GM23248 (cell line): ENCODE results near the gene FAM241B. TPM values are rescaled to one million over a fixed set of nuclear protein-coding genes. Genes with fewer than 3 reads are reported as not detected.

Experiments used
- DNase-seq: peaks from one replicate; pipeline ENCODE4 v3.0.0-alpha.2; 2015
- H2AFZ ChIP-seq: fragments of 200-600 bp; sonication (generic); 2 replicates; pipeline ENCODE4 v1.6.1; 2016; ENCODE audit warnings: antibody characterized with exemption
- H3F3A ChIP-seq: fragments of 200-600 bp; sonication (generic); 2 replicates; pipeline ENCODE4 v1.6.1; 2016; ENCODE audit warnings: mild to moderate bottlenecking, antibody characterized with exemption, mixed run types; ENCODE audit not compliant: insufficient read depth
- H3K27ac ChIP-seq: fragments of 200-600 bp; sonication (generic); 2 replicates; pipeline ENCODE4 v1.5.1; 2016; ENCODE audit warnings: mild to moderate bottlenecking
- H3K27me3 ChIP-seq: fragments of 200-600 bp; sonication (generic); replicated peaks from 2 replicates; pipeline ENCODE4 v1.6.1; 2016; ENCODE audit warnings: mild to moderate bottlenecking; ENCODE audit not compliant: insufficient read depth
- H3K36me3 ChIP-seq: fragments of 200-600 bp; sonication (generic); 2 replicates; pipeline ENCODE4 v1.6.1; 2016; ENCODE audit warnings: low read depth, mild to moderate bottlenecking
- H3K4me1 ChIP-seq: fragments of 200-600 bp; sonication (generic); 2 replicates; pipeline ENCODE4 v1.6.1; 2016; ENCODE audit warnings: mild to moderate bottlenecking; ENCODE audit not compliant: insufficient read depth
- H3K4me2 ChIP-seq: fragments of 200-600 bp; sonication (generic); one replicate; pipeline ENCODE4 v1.6.1; 2016; ENCODE audit warnings: mild to moderate bottlenecking; ENCODE audit not compliant: unreplicated experiment
- H3K4me3 ChIP-seq: fragments of 200-600 bp; sonication (generic); 2 replicates; pipeline ENCODE4 v1.5.1; 2016; ENCODE audit warnings: mild to moderate bottlenecking
- H3K79me2 ChIP-seq: fragments of 200-600 bp; sonication (generic); 2 replicates; pipeline ENCODE4 v1.6.1; 2016; ENCODE audit warnings: mild to moderate bottlenecking; ENCODE audit not compliant: insufficient read depth
- H3K9ac ChIP-seq: fragments of 200-600 bp; sonication (generic); 2 replicates; pipeline ENCODE4 v1.6.1; 2016; ENCODE audit warnings: mild to moderate bottlenecking
- H3K9me2 ChIP-seq: fragments of 200-600 bp; sonication (generic); 2 replicates; pipeline ENCODE4 v1.6.1; 2016; ENCODE audit warnings: mixed run types, mild to moderate bottlenecking, moderate library complexity; ENCODE audit not compliant: insufficient read depth
- H3K9me3 ChIP-seq: fragments of 200-600 bp; sonication (generic); one replicate; pipeline ENCODE4 v1.6.1; 2017; ENCODE audit warnings: low read depth
- H4K20me1 ChIP-seq: fragments of 200-600 bp; sonication (generic); 2 replicates; pipeline ENCODE4 v1.6.0; 2016; ENCODE audit not compliant: insufficient read depth
- EZH2 ChIP-seq: fragments of 200-600 bp; sonication (generic); IDR thresholded peaks from 2 replicates; pipeline ENCODE4 v1.6.1; 2018; ENCODE audit warnings: antibody characterized with exemption, mild to moderate bottlenecking; ENCODE audit not compliant: insufficient read depth, poor library complexity, severe bottlenecking
- EZH2phosphoT487 ChIP-seq: fragments of 200-600 bp; sonication (generic); IDR thresholded peaks from 2 replicates; pipeline ENCODE4 v1.6.1; 2018; ENCODE audit warnings: antibody characterized with exemption, moderate library complexity, mild to moderate bottlenecking, low read depth; ENCODE audit not compliant: insufficient read depth
- WGBS, 2 experiments: methylation state at CpG; one replicate each; pipeline ENCODE4 v1.1.6; 2015 to 2017; ENCODE audit warnings: low lambda C conversion rate in 2 of 2, low coverage in 1 of 2; ENCODE audit errors: missing lambda C conversion rate in 2 of 2; 5-methylcytosine and 5-hydroxymethylcytosine counted together
- in situ Hi-C: fragments of 300-500 bp; cut with MboI; formaldehyde crosslinking; loops from 2 replicates; pipeline ENCODE4 v1.15.0; 2020
- polyA plus RNA-seq: library from polyadenylated mRNA; unstranded; fragments of >200 nt; fragmentation: Nextera tagmentation; extraction: Ambion mirVana; gene quantifications from 2 replicates; pipeline ENCODE4 v1.2.1, GENCODE V29; 2016
- total RNA-seq: library from RNA; depleted of rRNA; stranded (reverse); fragments of >200 nt; shearing (Covaris generic); gene quantifications from 2 replicates; pipeline ENCODE4 v1.2.3, GENCODE V29; 2014

FAM241B gene
- total and polyA plus RNA-seq, 2 experiments from 2014 or later: 0.18 TPM; not detected in 1

- Histone ChIP-seq H3K27ac (no peak overlapping the region), H3K9me3 (no peaks in the 10 kb centered on the region), H3K9ac (no peak overlapping the region), H3F3A (no peaks in the 10 kb centered on the region), H3K4me3 (no peak overlapping the region), H3K4me1 (no peaks in the 10 kb centered on the region), H2AFZ (no peak overlapping the region), H3K27me3 (peaks cover 37% of the 10 kb centered on the region), H3K36me3 (no peaks in the 10 kb centered on the region), H3K9me2 (no peaks in the 10 kb centered on the region), H3K79me2 (no peaks in the 10 kb centered on the region), H3K4me2 (no peak overlapping the region), H4K20me1 (no peaks in the 10 kb centered on the region)
- in situ Hi-C loops: no loop called here
- no peak for DNase-seq
- TF ChIP-seq EZH2 (no peak), EZH2phosphoT487 (no peak)
- WGBS, 2 experiments: 21 to 22% methylated on average over 4 of the region's 4 CpGs
Measured at GRCh38 chr10:69616358-69616757, 13.7 kb upstream of the FAM241B start.

GRCh38 chr10:69618746-69619145, 11.3 kb upstream of the FAM241B start:
- no peak overlapping the region for H2AFZ ChIP-seq
- in situ Hi-C loops: no loop called here
- H3K27me3 ChIP-seq: peaks cover 43% of the 10 kb centered on the region
- no peaks in the 10 kb centered on the region for H3K9me3 ChIP-seq
- no peak overlapping the region for H3K4me3 ChIP-seq
- DNase-seq: no peak
- H3K4me2 ChIP-seq: no peak overlapping the region
- H3K27ac ChIP-seq: no peak overlapping the region
- H3K36me3 ChIP-seq: no peaks in the 10 kb centered on the region
- no peak overlapping the region for H3K9ac ChIP-seq
- no peaks in the 10 kb centered on the region for H3K9me2 ChIP-seq
- H3F3A ChIP-seq: no peaks in the 10 kb centered on the region
- no peaks in the 10 kb centered on the region for H3K4me1 ChIP-seq
- no peaks in the 10 kb centered on the region for H3K79me2 ChIP-seq
- no peaks in the 10 kb centered on the region for H4K20me1 ChIP-seq
- no peak for TF ChIP-seq EZH2phosphoT487
- 27% methylated on average over 2 of the region's 2 CpGs for WGBS, 2 experiments

GRCh38 chr10:69619626-69620025, 10.4 kb upstream of the FAM241B start:
- H3K9me2 ChIP-seq: no peaks in the 10 kb centered on the region
- no peak overlapping the region for H3K4me2 ChIP-seq
- 66 to 79% methylated on average over 7 of the region's 7 CpGs for WGBS, 2 experiments
- no peaks in the 10 kb centered on the region for H4K20me1 ChIP-seq
- no peak for TF ChIP-seq EZH2
- no peak for TF ChIP-seq EZH2phosphoT487
- no peaks in the 10 kb centered on the region for H3K4me1 ChIP-seq
- H3K27ac ChIP-seq: no peak overlapping the region
- no peaks in the 10 kb centered on the region for H3K36me3 ChIP-seq
- no peak overlapping the region for H2AFZ ChIP-seq
- no peaks in the 10 kb centered on the region for H3F3A ChIP-seq
- peaks cover 51% of the 10 kb centered on the region for H3K27me3 ChIP-seq
- no peak for DNase-seq
- in situ Hi-C loops: no loop called here
- H3K79me2 ChIP-seq: no peaks in the 10 kb centered on the region
- H3K9ac ChIP-seq: no peak overlapping the region
- no peaks in the 10 kb centered on the region for H3K9me3 ChIP-seq
- H3K4me3 ChIP-seq: no peak overlapping the region

- no peak for DNase-seq
- WGBS, 2 experiments: 21 to 26% methylated on average over 5 of the region's 5 CpGs
- H3K4me2 ChIP-seq: no peak overlapping the region
- H2AFZ ChIP-seq: no peak overlapping the region
- H3K9ac ChIP-seq: no peak overlapping the region
- TF ChIP-seq EZH2phosphoT487 (no peak), EZH2 (no peak)
- H3F3A ChIP-seq: no peaks in the 10 kb centered on the region
- H3K4me3 ChIP-seq: no peak overlapping the region
- H4K20me1 ChIP-seq: no peaks in the 10 kb centered on the region
- in situ Hi-C loops: no loop called here
- no peaks in the 10 kb centered on the region for H3K36me3 ChIP-seq
- H3K9me3 ChIP-seq: peaks cover 4% of the 10 kb centered on the region
- H3K27ac ChIP-seq: no peak overlapping the region
- no peaks in the 10 kb centered on the region for H3K79me2 ChIP-seq
- no peaks in the 10 kb centered on the region for H3K4me1 ChIP-seq
- peaks cover 50% of the 10 kb centered on the region for H3K27me3 ChIP-seq
- no peaks in the 10 kb centered on the region for H3K9me2 ChIP-seq
Measured at GRCh38 chr10:69620625-69621024, 9.4 kb upstream of the FAM241B start.

- no peak overlapping the region for H2AFZ ChIP-seq
- no peak for TF ChIP-seq EZH2phosphoT487
- TF ChIP-seq EZH2: no peak
- H4K20me1 ChIP-seq: no peaks in the 10 kb centered on the region
- 22 to 26% methylated on average over 2 of the region's 2 CpGs for WGBS, 2 experiments
- DNase-seq: no peak
- in situ Hi-C loops: no loop called here
- no peak overlapping the region for H3K9ac ChIP-seq
- no peaks in the 10 kb centered on the region for H3K36me3 ChIP-seq
- no peak overlapping the region for H3K4me2 ChIP-seq
- no peaks in the 10 kb centered on the region for H3K79me2 ChIP-seq
- H3K27me3 ChIP-seq: peaks cover 52% of the 10 kb centered on the region
- no peak overlapping the region for H3K4me3 ChIP-seq
- H3K9me2 ChIP-seq: no peaks in the 10 kb centered on the region
- peaks cover 4% of the 10 kb centered on the region for H3K9me3 ChIP-seq
- no peak overlapping the region for H3K27ac ChIP-seq
- no peaks in the 10 kb centered on the region for H3F3A ChIP-seq
- no peaks in the 10 kb centered on the region for H3K4me1 ChIP-seq
Measured at GRCh38 chr10:69624245-69624786, 5.7 kb upstream of the FAM241B start.
